Stimulated activated CD4-positive, alpha-beta T cell treated with anti-CD3 and anti-CD28 coated beads, Interleukin-4, amount 100 ng/mL, for 48 hours (primary cell): ENCODE measurements around the gene METTL5.
"Not testable (repeated sequence)": the region's sequence is repeated elsewhere in the genome, so short reads cannot be mapped to it uniquely, and the experiment has no call there.

Experiments
- DNase-seq, 2 donors: peaks; one replicate each; pipeline ENCODE4 v3.0.0-alpha.2; 2020; ENCODE audit warnings: low read depth in 2 of 2

The METTL5 gene

DNA sequence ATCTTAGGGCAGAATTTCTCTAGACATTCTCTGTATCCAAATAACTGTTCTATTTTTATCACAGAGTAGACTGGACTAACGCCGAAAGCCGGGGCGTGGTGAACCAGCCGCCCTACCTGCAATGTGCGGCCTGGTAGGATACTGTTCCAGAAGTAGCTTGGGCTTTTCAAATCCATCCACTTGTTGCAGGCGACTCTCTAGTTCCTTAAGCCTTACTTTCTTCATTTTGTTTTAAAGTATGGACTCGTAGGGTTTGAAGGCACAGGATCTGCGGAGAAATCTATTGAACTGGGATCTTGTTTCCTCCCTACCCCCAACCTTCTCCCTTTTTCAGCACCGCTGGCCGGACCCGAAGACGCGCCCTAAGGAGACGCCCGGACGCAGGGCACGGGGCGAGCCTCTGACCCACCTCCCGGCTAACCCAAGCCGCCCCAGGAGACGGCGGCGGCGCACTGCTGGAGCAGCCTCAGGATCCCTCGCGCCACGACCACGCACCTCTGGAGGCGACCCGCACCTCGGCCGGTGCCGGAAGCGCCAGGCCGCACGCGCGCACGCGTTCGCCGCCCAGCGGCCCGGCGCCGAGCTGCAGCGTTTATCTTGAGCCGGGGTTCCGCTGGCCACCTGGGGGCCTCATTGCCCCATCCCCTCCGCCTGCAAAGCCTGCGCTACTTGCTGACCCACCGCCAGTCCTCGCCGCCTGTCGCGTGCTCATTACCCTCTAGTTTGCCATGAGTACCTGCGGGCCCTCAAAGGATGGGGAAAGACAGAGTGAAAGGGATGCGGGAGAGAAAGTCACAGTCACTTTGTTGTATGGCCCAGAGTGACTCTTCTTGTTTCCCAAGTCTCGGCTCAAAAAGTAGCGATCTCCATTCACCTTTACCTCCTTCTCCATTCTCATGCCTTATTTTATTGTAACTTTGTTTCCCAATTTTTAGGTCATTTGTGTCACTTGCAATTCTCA lies at the start of gene METTL5:
TSS of gene METTL5 (minus strand) at position 533 of the 961 bp plus-strand sequence. CDS start at position 225, 308 bp downstream.
- DNase-seq: peak; percentile 63 to 70

DNA sequence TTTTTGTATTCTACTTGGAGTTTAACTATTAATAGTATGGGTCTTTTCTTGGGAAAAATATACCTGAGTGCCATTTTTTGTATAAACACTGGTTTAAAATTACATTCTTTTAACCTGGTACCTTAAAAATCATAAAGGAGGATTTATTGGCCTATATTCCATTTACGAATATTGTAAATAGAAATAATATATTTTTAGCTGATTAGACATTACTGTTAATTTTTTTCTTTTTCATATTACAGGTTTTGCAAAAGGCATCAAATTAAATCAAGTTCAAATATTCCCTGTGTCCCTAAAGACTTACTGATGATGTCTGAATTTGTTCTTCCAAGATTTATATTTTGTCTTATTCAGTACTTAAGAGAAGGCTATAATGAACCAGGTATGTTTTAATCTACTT lies 47.3 kb upstream of the METTL5 start:
- no peak for DNase-seq

DNA sequence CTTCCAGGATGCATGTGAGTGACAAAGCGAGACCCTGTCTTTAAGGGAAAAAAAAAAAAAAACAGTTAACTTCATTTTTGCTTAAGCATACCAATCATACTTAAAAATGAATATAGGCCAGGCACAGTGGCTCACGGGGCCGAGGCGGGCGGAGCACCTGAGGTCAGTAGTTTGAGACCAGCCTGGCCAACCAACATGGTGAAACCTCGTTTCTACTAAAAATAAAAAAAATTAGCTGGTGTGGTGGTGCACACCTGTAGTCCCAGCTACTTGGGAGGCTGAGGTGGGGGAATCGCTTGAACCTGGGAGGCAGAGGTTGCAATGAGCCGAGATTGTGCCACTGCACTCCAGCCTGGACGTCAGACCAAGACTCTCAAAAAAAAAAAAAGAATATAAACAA lies 46.7 kb upstream of the METTL5 start:
- DNase-seq: not testable (repeated sequence)

DNA sequence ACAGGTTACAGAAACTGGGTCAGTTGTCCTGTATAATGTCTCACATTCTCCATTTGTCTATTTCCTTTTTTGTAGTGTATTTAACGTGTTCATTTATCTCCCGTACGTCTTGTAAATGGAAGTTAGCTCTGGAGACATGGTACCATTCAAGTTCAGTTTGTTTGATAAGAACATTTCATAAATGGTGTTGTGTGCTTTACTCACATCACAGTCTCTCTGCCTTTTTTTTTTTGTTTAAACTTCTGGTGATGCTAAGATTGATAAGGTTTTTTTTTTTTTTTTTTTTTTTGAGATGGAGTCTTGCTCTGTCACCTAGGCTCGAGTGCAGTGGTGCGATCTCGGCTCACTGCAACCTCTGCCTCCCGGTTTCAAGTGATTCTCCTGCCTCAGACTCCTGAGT lies 44.2 kb upstream of the METTL5 start:
- no peak for DNase-seq

DNA sequence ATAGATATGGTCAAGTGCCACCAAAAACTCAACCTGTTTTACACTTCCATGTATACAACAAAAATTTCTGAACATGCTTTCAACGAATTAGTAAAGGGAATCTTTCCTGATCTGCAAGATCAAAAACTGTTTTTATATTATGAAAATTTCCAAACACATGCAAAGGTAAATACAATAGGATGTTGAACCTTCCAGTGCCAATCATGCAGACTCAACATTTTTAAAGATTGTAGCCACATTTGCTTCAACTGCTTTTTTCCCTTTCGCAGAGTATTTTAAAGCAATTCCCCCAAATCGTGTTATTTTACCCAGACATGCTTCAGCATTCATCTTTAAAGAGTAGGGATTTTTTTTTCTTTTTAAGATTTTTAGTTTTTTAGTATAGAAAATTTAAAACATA lies 42.9 kb upstream of the METTL5 start:
- no peak for DNase-seq

DNA sequence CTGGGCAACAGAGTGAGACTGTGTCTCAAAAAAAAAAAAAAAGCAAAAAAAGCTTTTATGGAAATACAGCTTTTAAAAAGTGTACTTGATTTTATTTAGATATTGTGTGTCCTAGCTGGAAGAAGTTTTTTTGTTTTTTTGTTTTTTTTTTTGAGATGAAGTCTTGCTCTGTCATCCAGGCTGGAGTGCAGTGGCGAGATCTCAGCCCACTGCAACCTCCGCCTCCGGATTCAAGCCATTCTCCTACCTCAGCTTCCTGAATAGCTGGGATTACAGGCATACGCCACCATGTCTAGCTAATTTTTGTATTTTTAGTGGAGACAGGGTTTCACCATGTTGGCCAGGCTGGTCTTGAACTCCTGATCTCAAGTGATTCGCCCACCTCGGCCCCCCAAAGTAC lies 41.5 kb upstream of the METTL5 start:
- DNase-seq: not testable (repeated sequence)

DNA sequence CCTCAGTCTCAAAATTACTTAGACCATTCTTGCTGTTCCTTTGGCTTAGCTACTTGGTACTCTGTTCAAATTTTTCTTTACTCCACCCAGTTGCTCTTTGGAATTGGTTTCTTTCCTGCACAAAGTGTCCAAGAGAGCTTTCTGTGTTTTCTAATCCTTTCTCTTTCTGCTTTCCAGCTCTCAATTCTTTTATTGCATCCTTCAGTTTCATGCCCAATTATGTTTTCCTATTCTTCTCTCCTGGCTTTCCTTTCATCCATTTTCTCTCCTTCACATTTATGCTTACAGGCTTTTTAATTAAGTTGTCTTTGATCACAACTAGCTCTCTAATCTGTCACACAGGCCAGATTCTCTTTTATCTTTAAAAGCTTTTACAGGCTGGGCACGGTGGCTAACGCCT lies 40.8 kb upstream of the METTL5 start:
- no peak for DNase-seq

DNA sequence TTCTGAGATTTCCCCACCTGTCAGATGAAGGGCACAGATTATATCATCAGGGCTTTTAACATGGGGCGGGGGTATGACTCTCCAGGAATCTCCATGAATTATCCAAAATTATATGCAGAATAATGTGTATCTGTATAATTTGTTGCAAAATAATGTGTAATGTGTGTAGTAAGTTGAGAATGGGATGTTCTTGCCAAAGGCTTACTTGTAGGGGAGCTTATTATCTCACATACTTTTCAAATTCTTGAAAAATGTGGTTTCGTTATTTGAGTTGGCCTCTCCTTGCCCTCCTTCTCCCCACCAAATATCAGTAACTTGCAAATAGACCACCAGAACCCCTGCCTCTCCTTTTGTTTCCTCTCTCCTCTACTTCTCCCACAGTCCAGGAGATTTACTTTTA lies 38.1 kb upstream of the METTL5 start:
- no peak for DNase-seq

DNA sequence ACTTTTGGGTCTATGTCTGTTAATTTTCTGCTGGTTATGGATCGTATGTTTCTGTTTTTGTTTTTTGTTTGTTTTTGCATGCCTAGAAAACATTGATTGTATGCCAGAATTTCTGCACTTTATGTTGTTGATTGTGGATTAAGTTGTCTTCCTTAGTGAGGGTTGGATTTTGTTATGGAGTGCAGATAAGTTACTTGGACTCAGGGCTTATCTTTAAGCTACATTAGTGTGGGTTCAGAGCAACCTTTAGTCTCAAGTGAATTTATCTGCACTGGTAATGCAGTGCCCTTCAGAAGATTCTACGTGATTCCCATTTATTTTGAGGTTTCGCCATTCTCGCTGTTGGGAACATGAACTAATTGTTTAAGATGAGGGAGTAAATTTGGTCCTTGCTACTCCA lies 35.4 kb upstream of the METTL5 start:
- DNase-seq: no peak

DNA sequence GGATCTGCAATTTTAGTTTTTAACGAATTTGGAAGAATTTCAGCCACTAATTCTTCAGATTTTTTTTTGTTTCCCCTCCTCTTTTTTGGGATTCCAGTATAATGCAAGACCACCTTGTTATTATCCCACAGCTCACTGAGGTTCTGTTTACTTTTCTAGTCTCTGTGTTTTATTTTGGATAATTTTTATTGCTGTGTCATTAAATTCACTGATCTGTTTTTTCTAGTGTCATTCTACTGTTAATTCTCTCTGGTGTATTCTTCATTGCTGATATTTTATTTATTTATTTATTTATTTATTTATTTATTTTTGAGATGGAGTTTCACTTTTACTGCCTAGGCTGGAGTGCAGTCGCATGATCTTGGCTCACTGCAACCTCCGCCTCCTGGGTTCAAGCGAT lies 34.7 kb upstream of the METTL5 start:
- no peak for DNase-seq

DNA sequence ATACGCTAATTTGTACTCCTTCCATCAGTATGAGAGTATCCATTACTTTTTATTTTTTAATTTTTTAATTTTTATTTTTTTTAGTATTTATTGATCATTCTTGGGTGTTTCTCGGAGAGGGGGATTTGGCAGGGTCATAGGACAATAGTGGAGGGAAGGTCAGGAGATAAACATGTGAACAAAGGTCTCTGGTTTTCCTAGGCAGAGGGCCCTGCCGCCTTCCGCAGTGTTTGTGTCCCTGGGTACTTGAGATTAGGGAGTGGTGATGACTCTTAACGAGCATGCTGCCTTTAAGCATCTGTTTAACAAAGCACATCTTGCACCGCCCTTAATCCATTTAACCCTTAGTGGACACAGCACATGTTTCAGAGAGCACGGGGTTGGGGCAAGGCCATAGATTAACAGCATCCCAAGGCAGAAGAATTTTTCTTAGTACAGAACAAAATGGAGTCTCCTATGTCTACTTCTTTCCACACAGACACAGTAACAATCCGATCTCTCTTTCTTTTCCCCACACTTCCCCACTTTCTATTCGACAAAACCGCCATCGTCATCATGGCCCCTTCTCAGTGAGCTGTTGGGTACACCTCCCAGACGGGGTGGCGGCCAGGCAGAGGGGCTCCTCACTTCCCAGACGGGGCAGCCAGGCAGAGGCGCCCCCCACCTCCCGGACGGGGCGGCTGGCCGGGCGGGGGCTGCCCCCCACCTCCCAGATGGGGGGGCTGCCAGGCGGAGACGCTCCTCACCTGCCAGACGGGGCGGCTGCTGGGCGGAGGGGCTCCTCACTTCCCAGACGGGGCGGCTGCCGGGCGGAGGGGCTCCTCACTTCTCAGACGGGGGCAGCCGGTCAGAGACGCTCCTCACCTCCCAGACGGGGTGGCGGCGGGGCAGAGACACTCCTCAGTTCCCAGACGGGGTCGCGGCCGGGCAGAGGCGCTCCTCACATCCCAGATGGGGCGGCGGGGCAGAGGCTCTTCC lies 30.9 kb upstream of the METTL5 start:
- not testable (repeated sequence) for DNase-seq

DNA sequence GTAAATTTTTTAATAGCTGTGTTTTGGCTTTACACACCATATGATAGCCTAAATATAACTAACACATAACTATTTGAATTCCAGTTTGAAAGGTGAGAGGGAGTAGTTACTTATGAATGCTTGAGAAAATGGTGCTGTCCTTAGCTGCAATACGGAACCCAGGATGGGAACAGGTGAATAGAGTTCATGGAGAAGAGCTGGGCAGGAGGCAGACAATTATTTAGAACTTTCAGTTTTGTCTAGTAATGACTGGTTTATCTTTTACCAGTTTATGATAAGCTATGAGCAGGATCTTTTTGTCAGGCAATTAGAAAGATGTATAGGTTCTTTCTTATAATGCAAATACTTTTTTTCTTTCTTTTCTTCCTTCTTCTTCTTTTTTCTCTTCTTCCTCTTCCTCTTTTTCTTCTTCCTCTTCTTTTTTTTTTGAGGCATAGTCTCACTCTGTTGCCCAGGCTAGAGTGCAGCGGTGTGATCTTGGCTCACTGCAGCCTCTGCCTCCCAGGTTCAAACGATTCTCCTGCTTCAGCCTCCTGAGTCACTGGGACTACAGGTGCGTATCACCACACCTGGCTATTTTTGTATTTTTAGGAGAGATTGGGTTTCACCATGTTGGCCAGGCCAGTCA lies 28.4 kb upstream of the METTL5 start:
- DNase-seq: no peak

DNA sequence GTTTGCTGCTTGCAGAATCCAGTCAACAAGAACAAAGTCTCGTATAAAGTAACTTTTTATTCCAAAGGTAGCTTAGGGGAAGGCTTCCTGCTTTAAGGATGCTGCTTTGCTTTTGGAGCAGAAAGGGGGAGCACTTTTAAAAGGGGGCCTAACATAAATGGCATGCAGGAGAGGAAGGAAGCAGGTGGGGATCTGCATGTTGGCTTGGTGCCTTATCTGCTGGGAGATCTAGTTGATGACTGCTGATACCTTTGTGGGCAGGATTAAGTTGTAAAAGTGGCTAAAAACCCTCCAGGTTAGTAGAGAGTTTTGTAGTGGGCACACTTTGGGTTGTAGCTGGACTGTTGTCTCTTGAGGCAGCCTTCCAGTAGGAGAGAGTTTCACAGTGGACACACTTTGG lies 25.0 kb upstream of the METTL5 start:
- DNase-seq: no peak

DNA sequence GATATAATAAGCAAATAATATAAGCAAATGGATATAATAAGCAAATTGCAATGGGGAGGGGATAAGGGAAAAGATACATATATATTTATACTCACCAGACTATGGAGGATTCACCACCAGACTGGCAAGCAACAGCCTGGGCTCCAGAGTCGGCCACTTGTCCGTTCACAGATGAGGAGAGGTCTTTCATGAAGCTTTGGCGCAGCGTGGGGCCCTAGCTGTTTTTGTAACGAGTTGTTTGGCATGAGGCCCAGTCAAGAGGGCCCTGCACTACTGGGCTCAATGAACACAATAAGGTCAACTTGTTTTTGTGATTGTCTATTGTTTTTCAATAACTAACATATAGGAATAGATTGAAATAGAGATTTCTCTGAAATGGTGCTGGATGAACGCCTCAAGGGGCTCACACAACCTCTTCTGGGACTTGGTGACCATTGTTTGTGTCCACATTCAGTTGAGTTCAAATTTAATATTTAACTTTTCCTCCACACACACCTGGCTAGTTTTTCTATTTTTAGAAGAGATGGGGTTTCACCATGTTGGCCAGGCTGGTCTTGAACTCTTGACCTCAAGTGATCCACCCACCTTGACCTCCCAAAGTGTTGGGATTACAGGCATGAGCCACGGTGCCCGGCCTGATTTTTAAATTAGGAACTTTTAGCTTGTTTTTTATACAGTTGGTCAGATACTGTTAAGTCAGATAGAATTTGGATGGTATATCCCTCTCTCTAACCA lies 24.4 kb upstream of the METTL5 start:
- DNase-seq: not testable (repeated sequence)

DNA sequence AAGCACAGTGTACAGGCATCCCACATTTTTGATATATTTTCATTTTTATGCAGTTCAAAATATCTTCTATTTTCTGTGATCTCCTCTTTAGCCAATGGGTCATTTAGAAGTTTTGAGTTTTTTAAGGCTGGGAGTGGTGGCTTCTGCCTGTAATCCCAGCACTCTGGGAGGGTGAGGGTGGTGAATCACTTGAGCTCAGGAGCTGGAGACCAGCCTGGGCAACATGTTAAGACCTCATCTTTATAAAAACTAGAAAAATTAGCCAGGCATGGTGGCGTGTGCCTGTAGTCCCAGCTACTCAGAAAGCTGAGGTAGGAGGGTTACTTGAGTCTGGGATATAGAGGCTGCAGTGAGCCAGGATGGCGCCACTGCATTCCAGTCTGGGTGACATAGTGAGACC lies 20.3 kb upstream of the METTL5 start:
- DNase-seq: no peak

DNA sequence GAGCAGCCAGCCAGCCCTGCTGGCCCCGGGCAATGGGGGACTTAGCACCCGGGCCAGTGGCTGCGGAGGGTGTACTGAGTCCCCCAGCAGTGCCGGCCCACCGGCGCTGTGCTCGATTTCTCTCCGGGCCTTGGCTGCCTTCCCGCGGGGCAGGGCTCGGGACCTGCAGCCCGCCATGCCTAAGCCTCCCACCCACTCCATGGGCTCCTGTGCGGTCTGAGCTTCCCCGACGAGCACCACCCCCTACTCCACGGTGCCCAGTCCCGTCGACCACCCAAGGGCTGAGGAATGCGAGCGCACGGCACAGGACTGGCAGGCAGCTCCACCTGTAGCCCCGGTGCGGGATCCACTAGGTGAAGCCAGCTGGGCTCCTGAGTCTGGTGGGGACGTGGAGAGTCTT lies 16.9 kb upstream of the METTL5 start:
- not testable (repeated sequence) for DNase-seq

DNA sequence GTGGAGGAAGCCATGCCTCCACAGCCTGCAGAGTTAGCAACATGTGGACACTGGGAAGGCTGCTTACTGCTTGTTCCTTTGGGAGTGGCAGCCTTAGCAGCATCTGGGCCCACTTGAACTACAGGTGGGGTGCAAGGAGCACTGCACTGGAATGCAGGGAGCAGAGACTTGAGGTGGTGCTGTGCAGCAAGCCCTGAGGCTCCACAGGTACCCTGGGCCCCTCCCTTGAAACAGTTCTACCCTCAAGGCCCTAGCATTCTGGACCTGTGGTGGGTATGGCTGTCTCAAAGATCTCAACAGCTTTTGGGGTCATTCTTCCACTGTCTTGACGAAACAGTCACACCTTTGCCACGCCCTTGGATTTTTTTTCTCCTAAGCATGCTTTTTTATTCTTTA lies 16.0 kb upstream of the METTL5 start:
- DNase-seq: no peak

DNA sequence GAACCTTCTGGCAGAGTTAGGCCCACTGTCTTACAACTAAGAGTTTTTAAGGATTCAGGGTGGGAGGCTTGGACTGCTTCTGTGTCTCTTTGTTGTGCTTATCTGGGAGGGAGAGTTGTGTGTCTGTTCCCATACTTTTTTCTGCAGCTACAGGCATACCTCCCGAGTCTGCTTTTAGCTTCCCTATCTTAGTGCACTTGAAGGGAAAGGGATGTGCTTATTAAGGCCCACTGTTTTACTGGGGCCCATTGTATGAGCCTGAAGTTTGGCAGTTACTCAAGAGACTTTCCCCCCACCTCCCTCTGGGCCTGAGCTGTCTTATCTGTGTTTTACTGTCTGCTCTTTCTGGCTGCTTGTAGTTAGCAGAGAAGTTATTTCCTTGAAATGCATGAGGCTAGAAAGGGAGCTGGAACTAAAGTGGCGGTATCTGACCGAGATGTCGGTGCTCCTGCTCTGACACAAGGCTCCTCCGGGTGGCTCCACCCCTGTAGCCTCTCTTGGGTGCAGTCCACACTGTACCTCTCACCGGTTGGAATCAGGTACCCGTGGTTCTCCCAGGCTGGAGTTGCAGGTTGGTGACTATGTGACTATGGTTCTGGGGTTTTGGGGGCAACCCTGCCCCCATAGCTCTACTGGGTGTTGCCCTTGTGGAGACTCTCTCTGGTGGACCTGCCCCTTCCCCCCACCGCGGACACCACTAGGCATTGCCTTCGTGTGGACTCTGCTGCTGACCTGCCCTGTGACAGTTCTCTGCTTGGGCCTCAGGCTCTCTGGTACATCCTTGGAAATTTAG lies 15.4 kb upstream of the METTL5 start:
- no peak for DNase-seq

DNA sequence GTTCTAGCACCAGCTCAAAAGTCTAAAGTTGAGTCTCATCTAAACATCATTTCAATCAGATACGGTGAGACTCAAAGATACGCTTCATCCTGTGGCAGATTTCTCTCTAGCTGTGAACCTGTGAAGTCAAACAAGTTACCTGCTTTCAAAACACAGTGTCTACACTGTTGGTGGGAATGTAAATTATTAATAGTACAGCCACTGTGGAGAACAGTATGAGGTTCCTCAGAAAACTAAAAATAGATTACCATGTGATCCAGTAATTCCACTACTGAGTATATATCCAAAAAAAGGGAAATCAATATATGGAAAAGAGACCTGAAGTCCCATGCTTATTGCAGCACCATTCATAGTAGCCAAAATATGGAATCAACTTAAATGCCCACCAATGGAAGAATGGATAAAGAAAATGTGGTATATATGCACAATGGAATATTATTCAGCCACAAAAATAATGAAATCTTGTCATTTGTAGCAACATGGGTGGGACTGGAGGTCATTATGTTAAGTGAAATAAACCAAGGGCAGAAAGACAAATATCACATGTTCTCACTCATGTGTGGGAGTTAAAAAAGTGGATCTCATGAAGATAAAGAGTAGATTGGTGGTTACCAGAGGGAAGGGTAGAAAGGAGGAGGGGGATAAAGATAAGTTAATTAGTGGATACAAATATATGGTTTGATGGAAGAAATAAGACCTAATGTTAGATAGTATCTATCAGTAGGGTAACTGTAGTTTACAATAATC lies 14.2 kb upstream of the METTL5 start:
- no peak for DNase-seq

DNA sequence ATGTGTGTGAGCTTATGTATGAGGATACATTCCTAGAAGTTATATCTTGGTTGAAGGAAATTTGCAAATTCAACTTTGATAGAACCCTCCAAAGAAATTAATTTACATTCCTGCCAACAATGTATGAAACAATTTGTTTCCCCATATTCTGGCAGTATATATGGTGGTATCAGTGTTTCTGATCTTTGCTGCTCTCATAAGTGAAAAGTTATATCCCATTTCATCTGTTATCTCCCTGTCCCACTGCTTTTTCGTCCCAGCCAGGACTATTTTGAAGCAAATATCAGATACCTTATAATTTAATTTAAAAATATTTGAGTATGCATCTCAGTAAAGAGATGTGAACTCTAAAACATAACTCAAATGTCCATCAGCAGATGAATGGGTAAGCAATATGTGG lies 9.7 kb upstream of the METTL5 start:
- no peak for DNase-seq
